ENCODE measurements around the gene DOCK1.

The DOCK1 gene

DNA sequence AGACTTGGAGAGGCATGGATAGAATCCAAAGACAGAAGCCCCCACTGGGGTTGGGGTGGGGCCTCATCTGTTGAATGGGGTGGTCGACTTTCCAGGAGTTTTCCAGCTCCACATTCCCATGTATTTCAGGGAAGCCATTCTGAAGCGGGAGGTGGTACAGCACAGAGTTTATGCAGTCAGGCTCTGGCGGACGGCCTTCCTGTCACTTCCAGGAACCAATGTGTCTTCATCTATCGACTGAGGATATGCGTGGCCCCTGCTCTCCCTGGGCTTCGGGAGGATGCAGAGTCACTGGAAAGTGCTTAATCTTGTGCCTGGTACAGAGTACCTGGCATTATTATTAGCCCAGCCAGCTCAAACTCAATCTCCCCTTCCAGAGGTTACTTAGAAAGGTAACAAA is 26.3 kb downstream of the DOCK1 start:
- no CpG with 5 or more reads among the region's 7 CpGs for WGBS (ENCODE audit: extremely low coverage, insufficient coverage, insufficient read length)
- H3K4me2 ChIP-seq (ENCODE audit: low read length), result no peak overlapping the region

GRCh38 chr10:126932516-126932915 is 27.3 kb downstream of the DOCK1 start:
- H3K4me2 ChIP-seq (ENCODE audit: low read length), result no peak overlapping the region
- no peak overlapping the region for H4K12ac ChIP-seq (ENCODE audit: low read depth, low read length)
- no peak overlapping the region for H3K23ac ChIP-seq (ENCODE audit: low read length)
- no peak overlapping the region for H3K18ac ChIP-seq (ENCODE audit: low read length)
- no peak overlapping the region for H2BK120ac ChIP-seq (ENCODE audit: insufficient read depth, low read length, poor library complexity)
- H3K9ac ChIP-seq (ENCODE audit: low read length), result no peak overlapping the region
- no peak overlapping the region for H4K91ac ChIP-seq (ENCODE audit: low read depth, low read length)
- no peak overlapping the region for H3K14ac ChIP-seq (ENCODE audit: low read length)
- no peak overlapping the region for H2BK12ac ChIP-seq (ENCODE audit: low read length)
- WGBS (ENCODE audit: extremely low coverage, insufficient coverage, insufficient read length), result no CpG with 5 or more reads among the region's 11 CpGs
- no peaks in the 10 kb centered on the region for H3K79me1 ChIP-seq (ENCODE audit: low read length)
- no peak overlapping the region for H2BK5ac ChIP-seq (ENCODE audit: low read depth, low read length, poor library complexity)
- no peak overlapping the region for H2AK5ac ChIP-seq (ENCODE audit: low read length)
- no peak overlapping the region for H4K8ac ChIP-seq (ENCODE audit: low read depth, low read length)
- H3K4me3 ChIP-seq (ENCODE audit: low read depth, low read length), result no peak overlapping the region
- H3K36me3 ChIP-seq (ENCODE audit: control insufficient read depth in 1 of 2, insufficient read depth in 2 of 2, low read length in 2 of 2), result peaks cover 18 to 30% of the 10 kb centered on the region in 2 experiments
- H3K79me2 ChIP-seq (ENCODE audit: control insufficient read depth, insufficient read depth, low read length, poor library complexity), result peaks cover 8% of the 10 kb centered on the region
- no peak overlapping the region for H3K27ac ChIP-seq (ENCODE audit: low read depth, low read length)
- H3K4me1 ChIP-seq (ENCODE audit: control insufficient read depth in 1 of 2, insufficient read depth in 2 of 2, low read length in 2 of 2), result peaks cover 3 to 4% of the 10 kb centered on the region in 2 experiments
- peaks cover 2% of the 10 kb centered on the region for H3K9me3 ChIP-seq (ENCODE audit: insufficient read depth, low read depth, low read length)
- H3K4ac ChIP-seq (ENCODE audit: low read depth, low read length), result no peak overlapping the region
- H2AFZ ChIP-seq (ENCODE audit: insufficient read depth, low read length, poor library complexity), result no peak overlapping the region
- H3K27me3 ChIP-seq (ENCODE audit: insufficient read depth, low read length), result no peaks in the 10 kb centered on the region
- DNase-seq, result no peak

More for the DNA sequence above, 26.3 kb downstream of the DOCK1 start:
- Histone ChIP-seq H3K27me3 (ENCODE audit: insufficient read depth, low read length) (no peaks in the 10 kb centered on the region), H3K27ac (ENCODE audit: low read depth, low read length) (no peak overlapping the region), H3K9me3 (ENCODE audit: insufficient read depth, low read depth, low read length) (peaks cover 2% of the 10 kb centered on the region), H3K18ac (ENCODE audit: low read length) (no peak overlapping the region), H3K79me2 (ENCODE audit: control insufficient read depth, insufficient read depth, low read length, poor library complexity) (peaks cover 8% of the 10 kb centered on the region), H3K23ac (ENCODE audit: low read length) (no peak overlapping the region), H3K9ac (ENCODE audit: low read length) (no peak overlapping the region), H4K8ac (ENCODE audit: low read depth, low read length) (no peak overlapping the region), H3K4ac (ENCODE audit: low read depth, low read length) (no peak overlapping the region), H2BK12ac (ENCODE audit: low read length) (no peak overlapping the region), H2BK5ac (ENCODE audit: low read depth, low read length, poor library complexity) (no peak overlapping the region), H2AFZ (ENCODE audit: insufficient read depth, low read length, poor library complexity) (no peak overlapping the region), H3K79me1 (ENCODE audit: low read length) (no peaks in the 10 kb centered on the region), H4K12ac (ENCODE audit: low read depth, low read length) (no peak overlapping the region), H3K36me3 (ENCODE audit: control insufficient read depth in 1 of 2, insufficient read depth in 2 of 2, low read length in 2 of 2) (peaks cover 23 to 32% of the 10 kb centered on the region in 2 experiments), H2AK5ac (ENCODE audit: low read length) (no peak overlapping the region), H3K4me1 (ENCODE audit: control insufficient read depth in 1 of 2, insufficient read depth in 2 of 2, low read length in 2 of 2) (peaks cover 3 to 4% of the 10 kb centered on the region in 2 experiments), H3K14ac (ENCODE audit: low read length) (no peak overlapping the region), H2BK120ac (ENCODE audit: insufficient read depth, low read length, poor library complexity) (no peak overlapping the region), H3K4me3 (ENCODE audit: low read depth, low read length) (no peak overlapping the region), H4K91ac (ENCODE audit: low read depth, low read length) (no peak overlapping the region)
- DNase-seq, result no peak

DNA sequence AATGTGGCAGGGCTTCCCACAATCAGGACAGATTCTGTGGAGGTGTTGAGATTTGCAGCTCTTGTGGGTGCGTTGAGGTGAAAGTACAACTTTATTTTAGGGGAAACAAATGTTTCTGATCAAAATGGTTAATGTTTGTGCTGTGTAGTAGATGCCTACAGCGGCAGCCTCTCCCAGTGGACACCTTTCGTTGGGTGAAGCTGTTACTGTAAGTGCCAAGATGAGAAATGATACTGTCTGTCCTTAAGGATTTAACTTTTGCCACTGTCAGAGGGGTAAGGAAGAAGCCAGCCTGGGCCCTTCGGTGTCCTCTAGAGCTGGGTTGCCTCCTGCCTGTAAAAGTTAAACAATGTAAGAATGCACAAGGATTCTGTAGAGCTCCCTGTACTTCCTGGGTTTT is 27.9 kb downstream of the DOCK1 start:
- H3K14ac ChIP-seq (ENCODE audit: low read length), result no peak overlapping the region
- peaks cover 8% of the 10 kb centered on the region for H3K79me2 ChIP-seq (ENCODE audit: control insufficient read depth, insufficient read depth, low read length, poor library complexity)
- H3K9ac ChIP-seq (ENCODE audit: low read length), result no peak overlapping the region
- WGBS (ENCODE audit: extremely low coverage, insufficient coverage, insufficient read length), result no CpG with 5 or more reads among the region's 4 CpGs
- H2BK120ac ChIP-seq (ENCODE audit: insufficient read depth, low read length, poor library complexity), result no peak overlapping the region
- H4K8ac ChIP-seq (ENCODE audit: low read depth, low read length), result no peak overlapping the region
- no peaks in the 10 kb centered on the region for H3K9me3 ChIP-seq (ENCODE audit: insufficient read depth, low read depth, low read length)
- H4K91ac ChIP-seq (ENCODE audit: low read depth, low read length), result no peak overlapping the region
- H2AFZ ChIP-seq (ENCODE audit: insufficient read depth, low read length, poor library complexity), result no peak overlapping the region
- no peaks in the 10 kb centered on the region for H3K27me3 ChIP-seq (ENCODE audit: insufficient read depth, low read length)
- no peak overlapping the region for H3K23ac ChIP-seq (ENCODE audit: low read length)
- peaks cover 3 to 4% of the 10 kb centered on the region in 2 experiments for H3K4me1 ChIP-seq (ENCODE audit: control insufficient read depth in 1 of 2, insufficient read depth in 2 of 2, low read length in 2 of 2)
- no peak overlapping the region for H3K27ac ChIP-seq (ENCODE audit: low read depth, low read length)
- H2BK5ac ChIP-seq (ENCODE audit: low read depth, low read length, poor library complexity), result no peak overlapping the region
- H3K36me3 ChIP-seq (ENCODE audit: control insufficient read depth in 1 of 2, insufficient read depth in 2 of 2, low read length in 2 of 2), result peaks cover 12 to 24% of the 10 kb centered on the region in 2 experiments
- no peak overlapping the region for H3K18ac ChIP-seq (ENCODE audit: low read length)
- no peaks in the 10 kb centered on the region for H3K79me1 ChIP-seq (ENCODE audit: low read length)
- no peak overlapping the region for H3K4me2 ChIP-seq (ENCODE audit: low read length)
- no peak overlapping the region for H3K4ac ChIP-seq (ENCODE audit: low read depth, low read length)
- no peak overlapping the region for H3K4me3 ChIP-seq (ENCODE audit: low read depth, low read length)
- no peak overlapping the region for H2BK12ac ChIP-seq (ENCODE audit: low read length)
- no peak for DNase-seq
- no peak overlapping the region for H4K12ac ChIP-seq (ENCODE audit: low read depth, low read length)
- H2AK5ac ChIP-seq (ENCODE audit: low read length), result no peak overlapping the region

DNA sequence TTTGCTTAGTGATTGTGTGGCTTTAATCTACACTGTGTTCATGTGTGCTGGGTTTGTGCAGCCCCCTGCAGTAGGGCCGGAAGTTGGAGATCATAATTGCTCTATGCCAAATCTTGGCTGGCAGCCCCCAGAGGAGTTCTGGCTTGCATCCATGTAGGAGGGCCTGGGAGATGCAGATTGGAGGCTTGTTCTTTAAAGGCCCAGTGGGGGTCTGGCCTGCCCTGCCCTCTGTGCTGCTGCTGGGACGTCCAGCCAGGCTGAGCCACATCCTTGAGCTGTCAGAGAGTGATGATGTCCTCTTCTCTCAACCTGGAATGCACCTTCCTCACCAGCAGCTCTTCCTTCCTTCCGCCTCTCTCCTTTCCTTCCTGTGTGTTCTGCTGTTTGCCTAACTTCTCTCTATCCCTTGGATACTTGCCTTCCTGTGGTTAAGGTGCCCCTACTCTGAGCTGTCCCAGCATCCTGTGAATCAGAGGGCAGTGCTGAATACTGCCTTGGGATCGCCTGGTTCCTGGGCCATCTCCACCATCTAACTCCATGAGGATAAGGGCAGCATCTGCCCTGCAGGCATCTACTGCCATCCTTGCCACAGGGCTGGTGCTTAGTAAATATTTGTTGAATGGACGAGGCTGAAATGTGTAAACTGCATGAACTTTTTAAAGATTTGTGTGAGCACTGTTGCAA is 30.2 kb downstream of the DOCK1 start:
- Histone ChIP-seq H3K27me3 (ENCODE audit: insufficient read depth, low read length) (no peaks in the 10 kb centered on the region), H4K8ac (ENCODE audit: low read depth, low read length) (no peak overlapping the region), H2AK5ac (ENCODE audit: low read length) (no peak overlapping the region), H3K4me1 (ENCODE audit: control insufficient read depth in 1 of 2, insufficient read depth in 2 of 2, low read length in 2 of 2) (peaks cover 3 to 4% of the 10 kb centered on the region in 2 experiments), H3K36me3 (ENCODE audit: control insufficient read depth in 1 of 2, insufficient read depth in 2 of 2, low read length in 2 of 2) (peaks cover 7 to 16% of the 10 kb centered on the region in 2 experiments), H3K4me2 (ENCODE audit: low read length) (no peak overlapping the region), H3K9ac (ENCODE audit: low read length) (peak overlapping the region; percentile 31), H3K79me1 (ENCODE audit: low read length) (no peaks in the 10 kb centered on the region), H2BK12ac (ENCODE audit: low read length) (no peak overlapping the region), H4K91ac (ENCODE audit: low read depth, low read length) (no peak overlapping the region), H3K18ac (ENCODE audit: low read length) (peak overlapping the region; percentile 47), H3K23ac (ENCODE audit: low read length) (no peak overlapping the region), H3K14ac (ENCODE audit: low read length) (no peak overlapping the region), H3K27ac (ENCODE audit: low read depth, low read length) (no peak overlapping the region), H2AFZ (ENCODE audit: insufficient read depth, low read length, poor library complexity) (no peak overlapping the region), H3K79me2 (ENCODE audit: control insufficient read depth, insufficient read depth, low read length, poor library complexity) (peaks cover 7% of the 10 kb centered on the region), H3K4ac (ENCODE audit: low read depth, low read length) (no peak overlapping the region), H3K4me3 (ENCODE audit: low read depth, low read length) (no peak overlapping the region), H2BK120ac (ENCODE audit: insufficient read depth, low read length, poor library complexity) (no peak overlapping the region), H3K9me3 (ENCODE audit: insufficient read depth, low read depth, low read length) (peaks cover 1% of the 10 kb centered on the region), H4K12ac (ENCODE audit: low read depth, low read length) (no peak overlapping the region), H2BK5ac (ENCODE audit: low read depth, low read length, poor library complexity) (no peak overlapping the region)
- DNase-seq, result no peak
- WGBS (ENCODE audit: extremely low coverage, insufficient coverage, insufficient read length), result no CpG with 5 or more reads among the region's 5 CpGs

Data from trophoblast cell (in vitro differentiated cells and primary cell).